HG02970 (cell line): ENCODE results near the gene KIR2DL1.
"Not testable (repeated sequence)": the region's sequence is repeated elsewhere in the genome, so short reads cannot be mapped to it uniquely, and the experiment has no call there.

ENCODE experiments used
- ATAC-seq: cut with Tn5 transposase; IDR thresholded peaks from one replicate; pipeline ENCODE4 v1.9.1; 2021; ENCODE audit warnings: mild to moderate bottlenecking, moderate library complexity, moderate number of reproducible peaks; ENCODE audit not compliant: unreplicated experiment, low FRiP score

KIR2DL1 gene

GRCh38 chr19:54769646-54770045, at the start of gene KIR2DL1:
TSS of gene KIR2DL1 (plus strand) at chr19:54769793. CDS start at chr19:54769851, 58 bp downstream.
- ATAC-seq: not testable (repeated sequence)

GRCh38 chr19:54724142-54724541, 45.5 kb upstream of the KIR2DL1 start, which contains the start of gene KIR3DL3:
TSS of gene KIR3DL3 (plus strand) at chr19:54724442. CDS start at chr19:54724497, 55 bp downstream.
- ATAC-seq: no peak

GRCh38 chr19:54724644-54725043, 44.9 kb upstream of the KIR2DL1 start:
- ATAC-seq: no peak

GRCh38 chr19:54725321-54725720, 44.3 kb upstream of the KIR2DL1 start:
- no peak for ATAC-seq

- no peak for ATAC-seq
These were observed 42.0 kb upstream of the KIR2DL1 start for GRCh38 chr19:54727562-54727961.

GRCh38 chr19:54728167-54728566, 41.4 kb upstream of the KIR2DL1 start:
- ATAC-seq: no peak

- ATAC-seq: no peak
These were observed 40.0 kb upstream of the KIR2DL1 start for GRCh38 chr19:54729416-54730188.

GRCh38 chr19:54731191-54731590, 38.4 kb upstream of the KIR2DL1 start:
- no peak for ATAC-seq

GRCh38 chr19:54738306-54738705, 31.3 kb upstream of the KIR2DL1 start, which contains the start of gene KIR2DL3:
TSS of gene KIR2DL3 (plus strand) at chr19:54738513. CDS start at chr19:54738546, 33 bp downstream.
- not testable (repeated sequence) for ATAC-seq

- ATAC-seq: no peak
These were observed 30.9 kb upstream of the KIR2DL1 start for GRCh38 chr19:54738715-54739114.

GRCh38 chr19:54739587-54740497, 29.8 kb upstream of the KIR2DL1 start:
- ATAC-seq: no peak

- not testable (repeated sequence) for ATAC-seq
These were observed 27.6 kb upstream of the KIR2DL1 start for GRCh38 chr19:54741950-54742349.

- ATAC-seq: not testable (repeated sequence)
These were observed 25.5 kb upstream of the KIR2DL1 start for GRCh38 chr19:54744080-54744479.

- ATAC-seq: not testable (repeated sequence)
These were observed 21.8 kb upstream of the KIR2DL1 start for GRCh38 chr19:54747614-54748322.

GRCh38 chr19:54750276-54750675, 19.3 kb upstream of the KIR2DL1 start:
- ATAC-seq: not testable (repeated sequence)

GRCh38 chr19:54756204-54757110, 13.1 kb upstream of the KIR2DL1 start:
- ATAC-seq: not testable (repeated sequence)

GRCh38 chr19:54758577-54758976, 11.0 kb upstream of the KIR2DL1 start:
- ATAC-seq: not testable (repeated sequence)

- ATAC-seq: not testable (repeated sequence)
These were observed 5.4 kb upstream of the KIR2DL1 start for GRCh38 chr19:54764219-54764618.

- not testable (repeated sequence) for ATAC-seq
These were observed 3.1 kb upstream of the KIR2DL1 start for GRCh38 chr19:54766464-54766863.
